Measurements from ENCODE around the gene PHF23. TPM values are rescaled to one million over a fixed set of nuclear protein-coding genes. Genes with fewer than 3 reads are reported as not detected.
A peak's percentile ranks its signal among the peaks of the same experiment; 100 is the strongest.

The PHF23 gene
- total RNA-seq, 1 experiment from 2014 or later = 110 TPM

GRCh38 chr17:7240375-7240774, 1.1 kb upstream of the PHF23 start:
- Mint-ChIP-seq H3K27me3 (ENCODE audit: low read depth) (no peaks in the 10 kb centered on the region; the same call in 1 of the 2 replicates), H3K4me1 (peaks cover 35 to 45% of the 10 kb centered on the region in 2 experiments), H3K27ac (peak overlapping the region in 1 of 3 experiments; percentile 83; a peak in 4 of 7 replicates), H3K9me3 (peaks cover 0 to 2% of the 10 kb centered on the region in 2 experiments; a peak in 2 of 5 replicates), H3K36me3 (ENCODE audit: insufficient read depth in 1 of 3, low read depth in 3 of 3) (peaks cover 33 to 59% (median 54%) of the 10 kb centered on the region in 3 experiments), H3K4me3 (peak overlapping the region; percentile 95 to 97)
- peak overlapping the region; percentile 98 for H3K4me2 ChIP-seq (ENCODE audit: insufficient read depth, insufficient read length, low read length)
- WGBS (ENCODE audit: extremely low coverage, insufficient read length, low lambda C conversion rate) = no CpG with 5 or more reads among the region's 4 CpGs
- H4K91ac ChIP-seq (ENCODE audit: insufficient read length, low read depth, low read length) = no peak overlapping the region
- no peak overlapping the region for H2AK5ac ChIP-seq (ENCODE audit: insufficient read length, low read length)
- no peak overlapping the region for H4K5ac ChIP-seq (ENCODE audit: insufficient read length, low read depth, low read length)
- no peaks in the 10 kb centered on the region for H3K4me1 ChIP-seq (ENCODE audit: insufficient read depth, low read length)
- peaks cover 9% of the 10 kb centered on the region for H3K79me1 ChIP-seq (ENCODE audit: insufficient read depth, low read depth, low read length, poor library complexity, severe bottlenecking)
- H2BK5ac ChIP-seq (ENCODE audit: insufficient read length, low read length) = no peak overlapping the region
- H2BK120ac ChIP-seq (ENCODE audit: low read depth, low read length, poor library complexity, severe bottlenecking) = no peak overlapping the region
- peaks cover 4% of the 10 kb centered on the region for H3K23me2 ChIP-seq (ENCODE audit: insufficient read length, low read depth, low read length, poor library complexity, severe bottlenecking)
- peaks cover 8% of the 10 kb centered on the region; the same call in 1 of the 2 replicates for H3K79me2 ChIP-seq (ENCODE audit: insufficient read depth, low read length)
- no peak overlapping the region for H4K8ac ChIP-seq (replicated peaks; ENCODE audit: insufficient read length, low read depth, low read length)
- H3K4ac ChIP-seq (ENCODE audit: low read depth, low read length) = no peak overlapping the region
- H3K18ac ChIP-seq (ENCODE audit: insufficient read length, low read depth, low read length) = no peak overlapping the region
- no peak overlapping the region for H2BK15ac ChIP-seq (ENCODE audit: low read depth, low read length)
- H2AFZ ChIP-seq (ENCODE audit: low read length) = no peak overlapping the region
- no peak overlapping the region for H3K23ac ChIP-seq (ENCODE audit: insufficient read length, low read depth, low read length)
- no peak overlapping the region for H3K14ac ChIP-seq (ENCODE audit: insufficient read depth, low read length)
- H3K27me3 ChIP-seq (ENCODE audit: insufficient read depth, low read length) = no peaks in the 10 kb centered on the region
- no peak overlapping the region for H2BK12ac ChIP-seq (ENCODE audit: insufficient read length, low read depth, low read length)
- no peak overlapping the region for H3K56ac ChIP-seq (ENCODE audit: insufficient read length, low read depth, low read length)
- no peak overlapping the region for H2BK20ac ChIP-seq (ENCODE audit: low read depth, low read length, poor library complexity, severe bottlenecking)
- no peaks in the 10 kb centered on the region for H4K20me1 ChIP-seq (ENCODE audit: control insufficient read depth, insufficient read depth, insufficient read length)
- H3K9ac ChIP-seq (ENCODE audit: extremely low read depth, insufficient read length, low read length) = no peak overlapping the region
- no peak for DNase-seq
- no peak overlapping the region for H3T11ph ChIP-seq (ENCODE audit: low read length)
- no peak overlapping the region for H3K27ac ChIP-seq (ENCODE audit: insufficient read length, low read depth, low read length)
- no peak for TF ChIP-seq CTCF (conservative IDR thresholded peaks at IDR 0.05)
- H3K9me3 ChIP-seq (ENCODE audit: control insufficient read depth, low read depth, low read length) = no peaks in the 10 kb centered on the region
